HEK293 (cell line): ENCODE measurements around the gene KPNA2.
A peak's percentile ranks its signal among the peaks of the same experiment; 100 is the strongest.

Experiments used
- FEZF1 ChIP-seq: fragments of 450-650 bp; formaldehyde crosslinking; IDR thresholded peaks from 2 replicates; pipeline ENCODE4 v1.5.1; 2016; ENCODE audit warnings: missing biosample characterization, missing genetic modification characterization
- GLI4 ChIP-seq: fragments of 450-650 bp; formaldehyde crosslinking; IDR thresholded peaks from 2 replicates; pipeline ENCODE4 v1.5.1; 2016; ENCODE audit warnings: missing biosample characterization, missing genetic modification characterization
- GLIS1 ChIP-seq: fragments of 450-650 bp; formaldehyde crosslinking; IDR thresholded peaks from 2 replicates; pipeline ENCODE4 v1.5.1; 2016; ENCODE audit warnings: missing biosample characterization, missing genetic modification characterization
- HIC1 ChIP-seq: fragments of 450-650 bp; formaldehyde crosslinking; IDR thresholded peaks from 2 replicates; pipeline ENCODE4 v1.5.1; 2016; ENCODE audit warnings: missing biosample characterization, missing genetic modification characterization
- HOXD13 ChIP-seq: sonication (generic); formaldehyde crosslinking; IDR thresholded peaks from 2 replicates; pipeline ENCODE4 v1.8.0; 2022; ENCODE audit warnings: missing genetic modification reagents, borderline replicate concordance
- MYNN ChIP-seq: fragments of 450-650 bp; formaldehyde crosslinking; IDR thresholded peaks from 2 replicates; pipeline ENCODE4 v1.5.1; 2016; ENCODE audit warnings: missing biosample characterization, missing genetic modification characterization, borderline replicate concordance
- PATZ1 ChIP-seq: fragments of 450-650 bp; formaldehyde crosslinking; IDR thresholded peaks from 2 replicates; pipeline ENCODE4 v1.5.1; 2016; ENCODE audit warnings: missing biosample characterization, missing genetic modification characterization
- PRDM1 ChIP-seq: fragments of 450-650 bp; formaldehyde crosslinking; IDR thresholded peaks from 2 replicates; pipeline ENCODE4; 2016; ENCODE audit warnings: missing biosample characterization, missing genetic modification characterization
- SCRT2 ChIP-seq: fragments of 450-650 bp; formaldehyde crosslinking; IDR thresholded peaks from 2 replicates; pipeline ENCODE4 v1.5.1; 2016; ENCODE audit warnings: missing biosample characterization, missing genetic modification characterization
- SP7 ChIP-seq: fragments of 450-650 bp; formaldehyde crosslinking; IDR thresholded peaks from 2 replicates; pipeline ENCODE4 v1.5.1; 2016; ENCODE audit warnings: missing biosample characterization, missing genetic modification characterization
- ZBTB1 ChIP-seq: fragments of 450-650 bp; formaldehyde crosslinking; IDR thresholded peaks from 2 replicates; pipeline ENCODE4 v1.5.1; 2016; ENCODE audit warnings: missing biosample characterization, missing genetic modification characterization
- ZBTB44 ChIP-seq: fragments of 450-650 bp; IDR thresholded peaks from 2 replicates; pipeline ENCODE4 v1.5.1; 2018; ENCODE audit warnings: missing biosample characterization, mild to moderate bottlenecking, missing genetic modification characterization
- ZBTB48 ChIP-seq: fragments of 450-650 bp; formaldehyde crosslinking; IDR thresholded peaks from 2 replicates; pipeline ENCODE4 v1.5.1; 2016; ENCODE audit warnings: missing biosample characterization, missing genetic modification characterization
- ZEB2 ChIP-seq: fragments of 450-650 bp; formaldehyde crosslinking; IDR thresholded peaks from 2 replicates; pipeline ENCODE4 v1.5.1; 2016; ENCODE audit warnings: missing biosample characterization, missing genetic modification characterization
- ZNF146 ChIP-seq: fragments of 450-650 bp; formaldehyde crosslinking; IDR thresholded peaks from 2 replicates; pipeline ENCODE4 v1.5.1; 2016; ENCODE audit warnings: missing biosample characterization, missing genetic modification characterization
- ZNF169 ChIP-seq: fragments of 450-650 bp; formaldehyde crosslinking; IDR thresholded peaks from 2 replicates; pipeline ENCODE4 v1.5.1; 2016; ENCODE audit warnings: missing biosample characterization, missing genetic modification characterization
- ZNF184 ChIP-seq: fragments of 450-650 bp; IDR thresholded peaks from 2 replicates; pipeline ENCODE4 v1.5.1; 2018; ENCODE audit warnings: missing biosample characterization, mild to moderate bottlenecking, missing genetic modification characterization
- ZNF19 ChIP-seq: fragments of 450-650 bp; formaldehyde crosslinking; IDR thresholded peaks from 2 replicates; pipeline ENCODE4; 2016; ENCODE audit warnings: missing biosample characterization, missing genetic modification characterization, low read depth
- ZNF2 ChIP-seq: fragments of 450-650 bp; formaldehyde crosslinking; IDR thresholded peaks from 2 replicates; pipeline ENCODE4 v1.5.1; 2016; ENCODE audit warnings: missing biosample characterization, missing genetic modification characterization
- ZNF211 ChIP-seq: fragments of 450-650 bp; formaldehyde crosslinking; IDR thresholded peaks from 2 replicates; pipeline ENCODE4 v1.5.1; 2016; ENCODE audit warnings: low read depth, missing biosample characterization, missing genetic modification characterization
- ZNF324 ChIP-seq: fragments of 450-650 bp; formaldehyde crosslinking; IDR thresholded peaks from 2 replicates; pipeline ENCODE4 v1.5.1; 2016; ENCODE audit warnings: missing biosample characterization, missing genetic modification characterization
- ZNF335 ChIP-seq: fragments of 450-650 bp; formaldehyde crosslinking; conservative IDR thresholded peaks from 2 replicates; pipeline ENCODE4 v1.5.1; 2016; ENCODE audit warnings: missing biosample characterization, missing genetic modification characterization
- ZNF341 ChIP-seq: fragments of 450-650 bp; formaldehyde crosslinking; IDR thresholded peaks from 2 replicates; pipeline ENCODE4; 2016; ENCODE audit warnings: low read depth, missing biosample characterization, missing genetic modification characterization
- ZNF544 ChIP-seq: fragments of 450-650 bp; formaldehyde crosslinking; IDR thresholded peaks from 2 replicates; pipeline ENCODE4 v1.5.0; 2017; ENCODE audit warnings: missing biosample characterization, missing genetic modification characterization
- ZNF639 ChIP-seq: fragments of 450-650 bp; formaldehyde crosslinking; IDR thresholded peaks from 2 replicates; pipeline ENCODE4 v1.5.1; 2016; ENCODE audit warnings: missing biosample characterization, missing genetic modification characterization
- TF ChIP-seq, protein P1 (sequence below): fragments of 450-650 bp; formaldehyde crosslinking; IDR thresholded peaks from 2 replicates; pipeline ENCODE4 v1.5.1; 2016; ENCODE audit warnings: missing biosample characterization, missing genetic modification characterization, borderline replicate concordance
- TF ChIP-seq, protein P2 (sequence below): fragments of 450-650 bp; formaldehyde crosslinking; IDR thresholded peaks from 2 replicates; pipeline ENCODE4 v1.5.1; 2016; ENCODE audit warnings: missing biosample characterization, missing genetic modification characterization

KPNA2 gene

DNA sequence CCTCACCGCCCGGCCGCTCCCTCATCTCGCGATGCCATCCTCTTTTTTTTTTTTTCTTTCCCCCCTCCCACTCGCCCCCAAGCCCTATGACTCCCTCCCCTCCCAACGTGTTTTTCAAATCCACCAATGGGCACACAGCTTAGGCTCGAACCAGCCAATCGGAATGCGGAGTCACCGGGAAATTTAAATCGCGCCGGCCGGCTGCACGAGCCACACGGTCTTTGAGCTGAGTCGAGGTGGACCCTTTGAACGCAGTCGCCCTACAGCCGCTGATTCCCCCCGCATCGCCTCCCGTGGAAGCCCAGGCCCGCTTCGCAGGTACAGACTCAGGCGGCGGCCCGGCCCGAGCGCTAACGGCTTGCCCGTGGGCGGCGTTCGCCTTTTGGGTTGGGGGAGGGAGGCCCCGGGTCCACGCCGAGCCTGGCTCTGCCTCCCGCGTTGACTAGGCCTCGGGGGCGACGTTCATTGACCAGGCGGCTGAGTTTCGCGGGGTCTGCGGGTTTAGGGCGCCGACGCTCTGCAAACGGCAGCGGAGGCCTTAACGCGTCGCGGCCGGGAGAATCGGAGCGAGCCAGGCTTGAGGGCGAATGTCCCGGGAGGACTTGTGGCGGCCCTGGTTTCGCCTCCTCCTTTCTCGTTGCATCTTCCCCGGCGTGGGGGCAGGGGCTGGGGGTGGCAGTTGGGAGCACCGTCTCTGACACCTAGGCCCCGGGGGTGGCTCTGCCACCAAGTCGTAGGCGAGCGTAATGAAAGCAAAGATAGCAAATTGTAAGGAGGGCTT lies at the start of gene KPNA2 (continued):
- TF ChIP-seq PATZ1 (tag by site-specific recombination) (peak; percentile 96), HOXD13 (CRISPR knock-in tag) (peak; percentile 63), PRDM1 (tag by site-specific recombination) (peak; percentile 57; the same call in 1 of the 2 replicates), ZNF19 (tag by site-specific recombination) (no peak), ZBTB44 (tag by site-specific recombination) (no peak), ZNF639 (tag by site-specific recombination) (peak; percentile 14; the same call in 1 of the 2 replicates), ZBTB48 (tag by site-specific recombination) (peak; percentile 53; the same call in 1 of the 2 replicates), ZNF184 (tag by site-specific recombination) (no peak), MYNN (no peak), ZEB2 (tag by site-specific recombination) (peak; percentile 76), ZNF211 (no peak), ZNF324 (tag by site-specific recombination) (peak; percentile 81; the same call in 1 of the 2 replicates), ZNF544 (tag by site-specific recombination) (no peak), ZNF2 (tag by site-specific recombination) (peak; percentile 94), SCRT2 (tag by site-specific recombination) (peak; percentile 39; the same call in 1 of the 2 replicates), ZNF146 (tag by site-specific recombination) (peak; percentile 37; the same call in 1 of the 2 replicates), ZNF335 (peak; percentile 89), HIC1 (tag by site-specific recombination) (peak; percentile 69; the same call in 1 of the 2 replicates), ZBTB1 (tag by site-specific recombination) (0 out of 2 replicates have a peak, but pooled peaks have one; percentile 58), FEZF1 (tag by site-specific recombination) (0 out of 2 replicates have a peak, but pooled peaks have one; percentile 32), SP7 (tag by site-specific recombination) (peak; percentile 68), ZNF341 (tag by site-specific recombination) (peak; percentile 39), GLIS1 (peak; percentile 62), GLI4 (tag by site-specific recombination) (peak; percentile 60; the same call in 1 of the 2 replicates), ZNF169 (tag by site-specific recombination) (peak; percentile 13; the same call in 1 of the 2 replicates)
- TF ChIP-seq, protein P1, sequence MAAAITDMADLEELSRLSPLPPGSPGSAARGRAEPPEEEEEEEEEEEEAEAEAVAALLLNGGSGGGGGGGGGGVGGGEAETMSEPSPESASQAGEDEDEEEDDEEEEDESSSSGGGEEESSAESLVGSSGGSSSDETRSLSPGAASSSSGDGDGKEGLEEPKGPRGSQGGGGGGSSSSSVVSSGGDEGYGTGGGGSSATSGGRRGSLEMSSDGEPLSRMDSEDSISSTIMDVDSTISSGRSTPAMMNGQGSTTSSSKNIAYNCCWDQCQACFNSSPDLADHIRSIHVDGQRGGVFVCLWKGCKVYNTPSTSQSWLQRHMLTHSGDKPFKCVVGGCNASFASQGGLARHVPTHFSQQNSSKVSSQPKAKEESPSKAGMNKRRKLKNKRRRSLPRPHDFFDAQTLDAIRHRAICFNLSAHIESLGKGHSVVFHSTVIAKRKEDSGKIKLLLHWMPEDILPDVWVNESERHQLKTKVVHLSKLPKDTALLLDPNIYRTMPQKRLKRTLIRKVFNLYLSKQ = 0 out of 2 replicates have a peak, but pooled peaks have one; percentile 49
- TF ChIP-seq, protein P2, sequence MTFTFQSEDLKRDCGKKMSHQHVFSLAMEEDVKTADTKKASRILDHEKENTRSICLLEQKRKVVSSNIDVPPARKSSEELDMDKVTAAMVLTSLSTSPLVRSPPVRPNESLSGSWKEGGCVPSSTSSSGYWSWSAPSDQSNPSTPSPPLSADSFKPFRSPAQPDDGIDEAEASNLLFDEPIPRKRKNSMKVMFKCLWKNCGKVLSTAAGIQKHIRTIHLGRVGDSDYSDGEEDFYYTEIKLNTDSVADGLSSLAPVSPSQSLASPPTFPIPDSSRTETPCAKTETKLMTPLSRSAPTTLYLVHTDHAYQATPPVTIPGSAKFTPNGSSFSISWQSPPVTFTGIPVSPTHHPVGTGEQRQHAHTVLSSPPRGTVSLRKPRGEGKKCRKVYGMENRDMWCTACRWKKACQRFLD (tag by site-specific recombination) = peak; percentile 100
